Activated CD4-positive, alpha-beta T cell treated with anti-CD3 and anti-CD28 coated beads for 48 hours (primary cell): Measurements from ENCODE around the gene JMJD4.
A peak's percentile ranks its signal among the peaks of the same experiment; 100 is the strongest.
"Not testable (repeated sequence)": the region's sequence is repeated elsewhere in the genome, so short reads cannot be mapped to it uniquely, and the experiment has no call there.

ENCODE experiments used
- DNase-seq: peaks from one replicate; pipeline ENCODE4 v3.0.0-alpha.2; 2020

Gene JMJD4

DNA sequence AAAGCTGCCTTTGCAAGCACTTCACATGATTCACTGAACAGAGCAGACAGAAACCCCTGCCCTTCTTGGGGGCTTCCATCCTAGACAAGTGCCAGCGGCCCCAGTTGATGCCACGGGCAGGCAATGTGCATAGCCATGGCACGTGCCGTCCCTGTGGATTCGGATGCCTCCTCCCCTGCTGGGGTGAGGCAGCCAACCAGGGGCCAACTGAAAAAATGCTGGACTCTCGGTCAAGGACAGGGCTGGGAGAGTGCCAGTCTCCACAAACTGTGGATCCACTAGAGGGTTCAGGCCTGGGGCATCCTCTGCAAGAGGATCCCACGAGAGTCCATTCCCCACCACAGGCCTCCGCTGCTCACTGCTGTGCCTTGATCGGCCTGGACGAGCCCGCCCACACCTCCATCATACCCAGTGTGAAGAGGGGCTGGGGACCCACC, 3.8 kb downstream of the JMJD4 start:
- DNase-seq: no peak

DNA sequence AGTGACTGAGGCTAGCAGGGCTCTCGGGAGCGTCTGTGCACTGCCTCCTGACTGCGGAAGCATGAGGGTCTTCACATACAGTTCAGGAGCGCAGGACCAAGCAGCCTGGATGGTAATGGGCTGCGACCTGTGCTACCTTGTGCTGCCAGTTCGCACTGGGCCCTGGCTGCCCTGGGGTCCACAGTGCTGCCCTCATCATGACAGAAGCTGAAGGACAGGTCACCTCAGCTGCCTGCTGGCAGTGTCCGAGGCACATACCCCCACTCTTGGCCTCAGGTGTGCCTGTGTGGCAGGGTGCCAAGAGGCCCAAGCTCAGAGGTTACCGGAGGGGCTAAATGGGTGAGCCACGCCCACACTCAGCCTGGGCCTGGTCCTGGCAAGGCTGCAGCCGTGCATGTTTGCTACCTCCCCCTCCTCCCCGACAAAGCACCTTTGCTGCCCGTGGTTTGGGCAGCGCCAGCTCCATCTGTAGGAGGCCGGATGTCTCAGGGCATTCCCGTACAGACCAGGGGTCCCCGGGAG, 4.4 kb downstream of the JMJD4 start:
- no peak for DNase-seq

DNA sequence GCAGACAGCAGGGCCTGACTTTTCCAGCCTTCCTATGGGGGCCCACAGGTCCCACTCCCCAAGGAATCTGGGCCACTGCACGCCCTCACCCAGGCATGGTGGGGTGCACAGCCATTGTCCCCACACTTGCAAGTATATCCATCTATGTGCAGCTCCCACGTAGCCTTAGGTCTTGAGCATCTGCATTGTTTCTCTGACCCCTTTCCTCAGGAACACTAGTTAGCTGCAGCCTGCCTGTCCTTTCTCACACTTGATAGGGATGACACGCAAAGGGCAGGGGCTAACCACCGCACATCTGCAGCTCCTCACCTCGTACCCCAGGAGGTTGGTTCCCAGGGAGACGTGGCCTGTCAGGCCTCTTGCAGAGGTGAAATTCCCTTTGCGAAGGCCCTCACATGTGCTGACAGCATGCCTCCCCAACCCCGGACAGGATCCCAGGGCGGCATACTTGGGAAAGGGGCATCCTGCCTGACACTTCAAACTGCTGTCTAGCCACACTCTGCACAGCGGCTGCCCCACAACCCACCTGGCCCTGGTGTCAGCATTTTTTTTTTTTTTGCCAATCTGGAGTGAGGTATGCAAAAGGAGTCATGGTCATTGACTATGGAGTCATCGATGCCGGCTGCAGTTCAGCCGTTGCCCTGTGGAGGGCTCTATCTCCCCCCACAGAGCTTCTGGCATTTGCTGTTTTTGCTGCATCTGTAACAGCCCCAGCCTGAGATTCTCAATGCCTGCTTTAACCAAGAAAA, 5.0 kb downstream of the JMJD4 start:
- peak; percentile 68 for DNase-seq

GRCh38 chr1:227729144-227729880, 5.8 kb downstream of the JMJD4 start:
- no peak for DNase-seq

DNA sequence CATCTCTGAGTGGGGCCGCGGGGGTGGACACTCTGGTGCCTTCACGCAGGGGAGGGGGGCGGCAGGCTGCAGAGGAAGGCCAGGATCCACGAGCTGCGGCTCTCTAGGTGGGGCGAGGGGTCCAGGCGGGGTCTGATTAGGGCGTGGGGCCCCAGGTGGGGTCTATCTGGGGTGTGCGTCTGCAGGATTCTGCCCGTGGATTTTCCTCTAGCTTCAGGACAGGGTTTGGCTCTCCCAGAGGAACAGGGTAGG, 6.3 kb downstream of the JMJD4 start:
- no peak for DNase-seq

DNA sequence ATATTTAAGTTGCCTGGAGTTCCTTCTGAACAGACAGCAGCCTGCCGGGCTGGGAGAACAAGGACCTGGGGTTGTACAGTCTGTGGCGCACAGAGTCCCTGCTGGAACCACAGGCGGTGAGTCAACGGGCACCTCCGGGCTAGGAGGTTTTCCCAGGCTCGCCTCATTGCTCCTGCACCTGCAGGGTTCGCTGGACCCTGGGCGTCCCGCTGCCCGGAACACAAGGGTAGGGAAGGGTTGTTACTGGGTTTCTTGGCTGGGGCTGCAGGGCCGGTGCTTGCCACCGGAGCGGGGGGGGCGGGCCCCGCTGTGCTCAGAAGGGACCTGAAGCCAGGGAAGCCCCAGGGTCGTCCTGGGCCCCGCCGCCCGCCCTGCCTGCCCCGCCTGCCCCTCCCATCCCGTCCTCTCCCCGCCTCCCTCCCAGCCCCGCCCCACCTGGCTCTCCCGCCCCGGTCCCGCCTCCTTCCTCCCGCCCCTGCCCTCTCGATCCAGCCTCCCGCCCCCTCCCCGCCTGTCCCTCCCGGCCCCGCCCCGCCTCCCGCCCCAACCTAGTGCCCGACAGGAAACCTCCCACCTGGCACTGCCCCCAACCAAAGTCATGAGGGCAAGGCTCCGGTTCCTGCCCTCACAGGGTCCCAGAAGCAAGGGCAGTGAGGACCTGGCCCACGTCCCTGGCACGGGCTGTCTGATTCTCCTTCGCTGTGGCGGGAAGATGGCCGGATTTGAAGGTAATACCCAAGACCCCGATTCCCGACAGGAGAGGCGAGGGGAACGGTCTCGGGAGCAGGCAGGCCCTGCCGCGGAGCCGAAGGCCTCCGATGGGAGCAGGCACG, 6.8 kb downstream of the JMJD4 start:
- DNase-seq: peak; percentile 76

DNA sequence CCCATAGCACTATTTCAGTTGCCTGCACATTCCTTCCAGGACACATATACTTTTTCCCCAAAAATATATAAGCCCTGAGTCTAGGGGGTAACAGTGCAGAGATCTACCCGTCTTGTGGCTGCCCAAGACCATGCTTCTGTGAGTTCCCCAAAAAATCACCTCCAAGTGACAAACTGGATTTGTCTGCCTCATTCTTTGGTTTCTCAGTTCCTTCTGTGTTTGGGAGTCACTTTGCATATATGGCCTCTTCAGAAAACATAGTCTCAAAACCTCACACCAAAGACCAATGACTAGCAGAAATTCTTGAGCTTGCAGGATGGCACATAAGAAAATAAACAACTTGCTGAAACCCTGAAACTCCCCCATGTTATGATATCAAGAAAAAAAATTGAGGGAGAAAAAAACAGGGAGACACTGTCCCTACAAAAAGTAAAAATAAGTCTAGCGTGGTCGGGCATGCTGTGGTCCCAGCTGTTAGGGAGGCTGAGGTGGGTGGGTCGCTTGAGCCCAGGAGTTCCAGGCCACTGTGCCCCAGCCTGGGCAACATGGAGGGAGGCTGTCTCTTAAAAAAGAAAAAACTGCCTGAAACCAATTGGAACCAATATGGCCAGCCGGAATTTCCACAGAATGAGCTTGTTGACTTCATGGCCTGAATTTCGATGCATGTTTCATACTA, 8.0 kb downstream of the JMJD4 start:
- DNase-seq: no peak

GRCh38 chr1:227726318-227726717, 8.8 kb downstream of the JMJD4 start:
- DNase-seq: no peak

GRCh38 chr1:227725046-227725445, 10.1 kb downstream of the JMJD4 start:
- no peak for DNase-seq

DNA sequence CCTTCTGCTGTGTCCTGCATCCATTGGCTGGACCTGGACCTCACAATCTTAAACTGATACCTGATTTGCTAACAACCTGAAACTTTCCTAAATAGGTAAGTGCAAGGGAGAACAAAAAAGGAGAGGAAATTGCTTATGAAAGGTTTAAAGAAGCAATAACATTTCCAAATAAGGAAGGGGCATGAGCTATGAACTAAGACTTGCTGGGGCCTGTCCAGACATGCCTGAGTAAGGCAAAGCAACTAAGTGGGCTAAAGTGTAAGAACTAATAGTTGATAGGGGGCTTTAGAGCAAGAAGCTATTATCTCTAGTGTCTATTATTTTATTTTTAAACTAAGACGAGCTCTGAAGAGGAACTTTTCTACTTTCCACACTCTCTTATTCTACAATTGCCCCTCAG, 11.6 kb downstream of the JMJD4 start:
- no peak for DNase-seq

GRCh38 chr1:227718932-227719331, 16.2 kb downstream of the JMJD4 start:
- DNase-seq: no peak

GRCh38 chr1:227712648-227713047, 22.5 kb downstream of the JMJD4 start:
- no peak for DNase-seq

DNA sequence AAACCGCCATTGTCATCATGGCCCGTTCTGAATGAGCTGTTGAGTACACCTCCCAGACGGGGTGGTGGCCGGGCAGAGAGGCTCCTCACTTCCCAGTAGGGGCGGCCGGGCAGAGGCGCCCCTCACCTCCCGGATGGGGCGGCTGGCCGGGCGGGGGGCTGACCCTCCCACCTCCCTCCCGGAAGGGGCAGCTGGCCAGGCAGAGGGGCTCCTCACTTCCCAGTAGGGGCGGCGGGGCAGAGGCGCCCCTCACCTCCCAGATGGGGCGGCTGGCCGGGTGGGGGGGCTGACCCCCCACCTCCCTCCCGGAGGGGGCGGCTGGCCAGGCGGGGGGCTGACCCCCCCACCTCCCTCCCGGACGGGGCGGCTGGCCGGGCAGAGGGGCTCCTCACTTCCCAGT, 24.6 kb downstream of the JMJD4 start:
- not testable (repeated sequence) for DNase-seq

DNA sequence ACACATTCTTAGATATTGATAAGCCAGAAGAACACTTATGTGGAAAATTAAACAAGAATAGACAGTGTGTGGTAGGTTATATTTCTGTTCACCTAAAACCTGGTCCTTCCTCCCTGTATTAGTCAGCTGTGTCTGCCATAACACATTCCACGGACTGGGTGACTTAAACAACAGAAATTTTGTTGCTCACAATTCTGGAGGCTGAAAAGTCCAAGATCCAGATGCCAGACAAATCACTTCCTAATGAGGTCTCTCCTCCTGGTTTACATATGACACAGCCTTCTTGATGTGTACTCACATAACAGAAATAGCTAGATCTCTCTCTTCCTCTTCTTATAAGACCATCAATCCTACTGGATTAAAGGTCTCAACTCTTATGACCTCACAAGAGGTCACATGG, 25.7 kb downstream of the JMJD4 start:
- DNase-seq: no peak

DNA sequence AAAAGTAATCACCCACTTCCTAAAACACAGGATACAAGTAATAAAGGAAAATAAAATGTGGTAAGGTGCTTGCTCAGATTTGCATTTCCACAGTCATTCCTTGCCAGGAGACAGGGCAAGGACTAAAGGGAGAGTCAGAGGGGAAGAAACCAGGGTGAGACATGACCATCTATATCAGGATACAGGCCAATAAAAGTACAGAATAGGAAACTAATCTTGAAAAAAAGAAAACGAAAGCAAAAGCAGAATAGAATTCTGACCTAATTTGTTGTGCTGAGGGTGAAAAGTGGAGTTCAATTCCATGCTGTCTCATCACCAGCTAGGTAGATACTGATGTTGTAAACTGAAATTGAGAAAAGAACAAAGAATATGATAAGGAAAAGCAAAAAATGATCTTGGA, 27.3 kb downstream of the JMJD4 start:
- no peak for DNase-seq

- not testable (repeated sequence) for DNase-seq
Observed at GRCh38 chr1:227701631-227702030, 33.5 kb downstream of the JMJD4 start.

DNA sequence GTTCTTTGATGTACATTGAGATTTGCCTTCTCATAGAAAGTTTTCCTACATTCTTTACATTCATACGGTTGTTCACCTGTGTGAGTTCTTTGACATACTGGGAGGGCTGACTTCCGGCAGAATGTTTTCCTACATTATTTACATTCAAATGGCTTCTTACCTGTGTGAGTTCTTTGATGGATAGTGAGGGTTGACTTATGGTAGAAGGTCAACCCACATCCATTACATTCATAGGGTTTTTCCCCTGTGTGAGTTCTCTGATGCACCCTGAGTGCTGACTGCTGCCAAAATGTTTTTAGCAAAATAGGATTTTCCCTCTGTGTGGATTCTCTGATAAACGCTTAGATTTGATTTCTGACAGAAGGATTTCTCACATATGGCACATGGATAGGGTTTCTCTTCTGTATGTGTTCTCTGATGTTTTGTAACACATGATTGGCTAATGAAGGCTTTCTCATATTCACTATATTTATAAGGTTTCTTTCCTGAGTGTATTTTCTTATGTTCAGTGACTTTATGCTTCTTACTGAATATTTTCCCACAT, 37.7 kb downstream of the JMJD4 start:
- no peak for DNase-seq

GRCh38 chr1:227685807-227686206, 49.3 kb downstream of the JMJD4 start:
- DNase-seq: no peak
